GM18499 (cell line): ENCODE measurements around the gene PDE4D.

Experiments
- ATAC-seq: cut with Tn5 transposase; IDR thresholded peaks from one replicate; pipeline ENCODE4 v1.9.1; 2021; ENCODE audit warnings: moderate number of reproducible peaks; ENCODE audit not compliant: insufficient read depth, unreplicated experiment

The PDE4D gene

GRCh38 chr5:58993461-58993860 lies 900.1 kb downstream of the PDE4D start:
- ATAC-seq: no peak

DNA sequence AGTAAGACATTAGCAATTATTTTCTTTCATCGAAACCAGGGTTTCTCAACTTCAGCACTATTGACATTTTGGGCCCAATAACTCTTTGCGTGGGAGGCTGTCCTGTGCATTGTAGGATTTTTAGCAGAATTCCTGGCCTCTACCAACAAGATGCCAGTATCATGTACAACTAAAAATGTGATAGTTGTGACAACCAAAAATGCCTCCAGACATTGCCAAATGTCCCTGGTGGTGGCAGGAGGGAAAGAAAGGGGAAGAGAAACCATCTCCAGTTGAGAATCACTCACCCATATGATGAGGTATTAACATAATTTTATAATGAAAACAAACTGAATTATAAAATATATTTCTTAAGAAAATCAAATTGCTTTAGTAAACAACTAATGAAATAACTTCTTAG lies 904.6 kb downstream of the PDE4D start:
- ATAC-seq: no peak

- ATAC-seq: no peak
These were observed 906.3 kb downstream of the PDE4D start for GRCh38 chr5:58987193-58987592.

DNA sequence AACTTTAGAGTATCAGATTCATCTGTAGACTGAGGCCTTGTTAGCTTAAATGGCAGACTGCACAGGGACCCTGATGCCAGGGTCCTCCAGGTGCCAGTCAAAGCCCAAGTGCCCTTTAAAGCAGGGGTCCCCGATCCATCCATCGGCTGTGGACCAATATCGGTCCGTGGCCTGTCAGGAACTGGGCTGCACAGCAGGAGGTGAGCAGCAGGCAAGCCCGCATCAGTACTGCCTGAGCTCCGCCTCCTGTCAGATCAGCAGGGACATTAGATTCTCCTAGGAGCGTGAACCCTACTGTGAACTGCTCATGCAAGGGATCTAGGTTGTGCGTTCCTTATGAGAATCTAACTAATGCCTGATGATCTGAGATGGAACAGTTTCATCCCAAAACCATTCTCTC lies 907.2 kb downstream of the PDE4D start:
- ATAC-seq: no peak

- no peak for ATAC-seq
These were observed 907.8 kb downstream of the PDE4D start for GRCh38 chr5:58985759-58986158.

DNA sequence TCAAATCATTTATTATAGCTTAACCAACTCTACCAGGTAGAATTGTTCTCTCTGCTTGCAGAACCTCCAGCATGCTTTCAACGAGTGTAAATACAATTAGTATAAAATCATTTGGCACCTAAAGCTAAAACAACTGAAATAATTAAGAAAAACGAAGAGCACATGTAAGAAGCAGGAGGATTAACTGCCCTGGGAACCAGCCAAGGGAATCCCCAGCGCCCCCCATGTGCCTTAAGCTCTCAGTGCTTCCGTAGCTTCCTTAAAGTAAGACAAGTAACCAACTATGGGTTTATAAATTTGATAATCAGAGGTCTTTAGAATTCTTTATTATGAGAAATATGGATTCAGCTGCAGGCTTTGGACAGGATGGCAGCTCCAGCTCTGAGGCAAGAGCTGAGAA lies 908.2 kb downstream of the PDE4D start:
- no peak for ATAC-seq

DNA sequence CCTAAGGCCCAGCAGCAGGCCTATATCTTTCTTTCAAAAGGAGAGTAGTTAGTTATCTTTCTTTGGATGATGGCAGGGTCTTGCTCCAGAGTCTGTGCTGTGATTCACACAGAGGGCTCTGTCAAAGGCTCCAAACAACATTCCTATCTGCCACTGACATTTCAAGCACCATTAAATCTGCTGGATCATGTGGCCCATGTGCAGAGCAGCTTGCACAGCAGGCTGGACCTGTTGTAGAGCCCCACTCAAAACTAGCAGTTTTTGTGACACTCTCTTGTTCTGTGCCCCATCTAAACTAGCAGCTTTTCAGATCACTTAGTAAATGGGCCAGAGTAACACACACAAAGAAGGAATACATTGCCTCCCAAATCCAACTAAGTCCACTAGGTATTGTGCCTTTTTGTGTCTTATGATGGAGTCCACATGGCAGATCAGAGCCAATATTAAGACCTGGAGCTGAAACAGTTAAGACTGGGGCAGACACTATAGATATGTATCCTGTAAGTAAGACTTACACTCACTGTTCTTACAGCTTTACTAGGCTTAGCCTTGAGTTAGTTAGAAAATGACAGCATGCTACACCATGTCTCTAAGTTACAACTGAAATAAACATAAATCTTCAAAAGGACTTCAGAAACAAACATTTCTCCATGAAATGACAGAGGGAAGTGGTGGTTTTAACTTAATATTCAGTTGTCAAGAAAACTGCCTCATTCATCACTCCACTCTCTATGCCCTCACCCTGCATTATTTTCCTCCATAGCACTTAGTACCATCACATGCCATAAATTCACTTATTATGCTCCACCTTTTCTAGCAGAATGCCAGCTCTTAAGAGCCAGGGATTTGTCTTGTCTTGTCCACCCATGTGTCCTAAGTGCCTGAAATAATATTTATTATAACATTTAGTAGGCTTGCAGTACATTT lies 909.7 kb downstream of the PDE4D start:
- no peak for ATAC-seq

GRCh38 chr5:58980890-58981289 lies 912.6 kb downstream of the PDE4D start:
- ATAC-seq: no peak

- no peak for ATAC-seq
These were observed 914.4 kb downstream of the PDE4D start for GRCh38 chr5:58979090-58979489.

DNA sequence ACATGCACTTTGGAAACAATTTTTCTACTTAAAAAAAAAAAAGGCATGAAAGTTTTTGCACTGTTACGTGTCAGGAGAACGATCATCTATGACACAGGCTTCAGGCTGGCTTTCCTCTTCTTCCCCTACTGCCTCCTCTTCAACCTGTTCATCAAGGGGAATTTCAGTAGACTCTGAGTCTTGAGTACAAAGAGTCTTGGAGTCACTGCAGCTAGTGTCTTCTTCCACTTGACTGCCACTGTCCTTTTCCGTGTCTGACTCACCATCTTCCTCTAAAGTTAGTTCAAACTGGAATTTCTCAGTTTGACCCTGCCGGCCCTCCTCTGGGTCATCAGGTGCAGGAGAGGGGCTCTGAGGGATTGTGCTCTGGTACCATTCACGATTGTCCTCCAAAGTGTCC lies 918.9 kb downstream of the PDE4D start:
- ATAC-seq: no peak

DNA sequence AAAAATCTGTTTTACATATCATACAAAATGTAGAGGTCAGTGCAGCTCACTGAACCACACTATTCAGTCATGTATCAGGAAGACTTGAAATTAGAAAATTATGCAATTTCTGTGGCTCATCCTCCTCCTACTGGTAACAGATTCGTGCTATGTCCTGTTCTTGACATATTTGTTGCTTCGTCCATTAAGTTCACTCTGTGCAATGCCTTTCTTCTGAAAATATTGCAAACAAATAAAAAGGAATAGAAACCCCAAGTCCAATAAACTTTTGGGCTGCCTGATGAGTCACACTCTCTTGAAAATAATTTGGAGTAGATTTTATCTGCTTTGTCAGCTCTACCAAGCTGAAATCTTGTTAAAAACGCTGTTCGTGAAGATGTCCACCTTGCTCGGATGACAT lies 919.4 kb downstream of the PDE4D start:
- ATAC-seq: no peak

GRCh38 chr5:58972301-58972700 lies 921.2 kb downstream of the PDE4D start:
- ATAC-seq: no peak

DNA sequence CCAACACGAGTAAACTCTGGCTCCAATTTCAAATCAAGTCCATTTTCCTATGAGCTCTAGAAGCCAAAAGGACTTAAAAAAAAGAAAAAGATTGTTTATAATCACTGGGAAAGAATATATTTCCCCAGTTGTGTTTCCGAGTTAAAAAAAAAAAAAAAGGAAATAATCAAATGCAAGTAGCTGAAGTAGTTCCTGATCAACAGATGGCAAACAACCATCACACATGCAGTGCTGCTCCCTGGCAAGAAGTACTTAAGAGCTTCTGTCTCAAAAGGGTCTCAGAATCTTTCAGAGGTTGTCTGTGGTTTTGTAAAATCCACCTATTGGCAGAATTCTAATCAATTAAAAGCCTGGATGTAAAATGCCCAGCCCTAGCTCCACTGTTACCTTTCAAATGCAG lies 922.8 kb downstream of the PDE4D start:
- no peak for ATAC-seq

GRCh38 chr5:58969795-58970194 lies 923.7 kb downstream of the PDE4D start:
- ATAC-seq: no peak

- ATAC-seq: no peak
These were observed 924.3 kb downstream of the PDE4D start for GRCh38 chr5:58969253-58969652.

GRCh38 chr5:58968350-58968749 lies 925.2 kb downstream of the PDE4D start:
- no peak for ATAC-seq

DNA sequence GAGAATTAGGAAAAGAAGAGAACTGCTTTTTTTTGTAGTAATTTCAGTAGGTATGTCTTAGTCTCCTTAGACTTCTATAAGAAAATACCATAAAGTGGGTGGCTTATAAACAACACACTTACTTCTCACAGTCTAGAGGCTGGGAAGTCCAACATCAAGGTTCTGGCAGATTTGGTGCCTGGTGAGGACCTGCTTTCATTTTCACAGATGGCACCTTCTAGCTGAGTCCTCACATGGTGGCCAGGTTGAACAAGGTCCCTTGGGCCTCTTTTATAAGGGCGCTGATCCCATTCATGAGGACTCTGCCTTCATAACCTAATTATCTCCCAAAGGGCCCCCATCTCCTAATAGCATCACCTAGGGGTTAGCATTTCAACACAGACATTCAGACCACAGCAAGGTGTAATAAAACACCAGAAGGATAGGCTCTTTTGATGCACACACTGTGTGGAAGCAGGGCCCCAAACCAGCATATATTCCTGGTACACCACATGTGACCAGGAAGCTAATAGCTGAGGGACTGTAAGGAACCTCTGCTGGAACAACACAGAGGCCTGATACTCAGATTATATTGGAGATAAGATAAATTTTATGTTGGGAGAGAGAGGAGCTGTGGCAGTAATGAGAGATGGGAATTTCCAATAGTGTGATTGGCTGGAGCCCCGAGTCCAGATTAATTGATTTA lies 925.8 kb downstream of the PDE4D start:
- no peak for ATAC-seq

DNA sequence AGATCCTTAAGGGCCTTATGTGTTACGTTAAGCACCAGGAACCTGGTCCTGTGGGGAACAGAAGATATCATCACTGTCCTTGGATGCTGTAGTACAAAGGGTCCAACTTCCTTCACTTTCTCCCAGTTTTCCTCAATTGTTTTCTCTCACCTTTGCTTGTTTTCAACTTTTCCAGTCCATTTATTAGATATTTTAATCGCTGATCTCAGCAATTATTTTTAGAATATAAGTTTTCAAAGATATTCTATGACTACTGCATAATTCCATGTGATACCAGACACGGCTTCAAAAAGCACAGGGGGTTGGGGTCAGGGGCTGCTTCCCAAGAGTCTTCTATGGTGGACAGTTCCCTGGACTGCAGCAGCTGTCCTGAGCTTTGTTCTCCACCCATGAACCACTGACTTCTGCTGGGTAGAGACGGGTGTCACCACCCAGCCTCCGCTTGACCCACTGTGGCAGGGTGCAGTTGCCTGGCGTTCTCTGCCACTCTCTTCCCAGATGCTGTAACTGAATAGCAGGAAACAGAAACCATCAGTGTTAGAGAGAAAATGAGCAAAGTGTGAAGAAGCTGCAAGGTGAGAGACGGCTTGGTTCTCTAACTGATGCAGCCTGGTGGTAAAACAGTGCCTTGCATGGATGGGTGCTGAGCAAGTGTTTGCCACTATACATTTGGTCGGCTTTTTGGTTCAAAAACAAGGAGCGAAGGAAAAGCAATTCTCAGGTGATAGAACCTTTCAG lies 927.7 kb downstream of the PDE4D start:
- ATAC-seq: no peak

GRCh38 chr5:58963821-58964220 lies 929.7 kb downstream of the PDE4D start:
- ATAC-seq: no peak

- ATAC-seq: no peak
These were observed 930.2 kb downstream of the PDE4D start for GRCh38 chr5:58963361-58963760.
